Measurements from ENCODE around the gene NGF.

- no peak for TF ChIP-seq SIN3A (IDR thresholded peaks at IDR 0.05; ENCODE audit: borderline replicate concordance, insufficient read depth, low read length)
- no peak for TF ChIP-seq FOXP2 (optimal IDR thresholded peaks at IDR 0.05; ENCODE audit: borderline replicate concordance, extremely low read depth, extremely low read length, insufficient read depth)
- no peak for TF ChIP-seq POLR2AphosphoS5 (IDR thresholded peaks at IDR 0.05; ENCODE audit: low read depth, low read length)
These were observed 44.1 kb downstream of the NGF start for GRCh38 chr1:115293899-115294298.

Measured in PFSK-1 (cell line).